ENCODE data around the gene MASP1.
"Not testable (repeated sequence)": the region's sequence is repeated elsewhere in the genome, so short reads cannot be mapped to it uniquely, and the experiment has no call there.

The MASP1 gene

DNA sequence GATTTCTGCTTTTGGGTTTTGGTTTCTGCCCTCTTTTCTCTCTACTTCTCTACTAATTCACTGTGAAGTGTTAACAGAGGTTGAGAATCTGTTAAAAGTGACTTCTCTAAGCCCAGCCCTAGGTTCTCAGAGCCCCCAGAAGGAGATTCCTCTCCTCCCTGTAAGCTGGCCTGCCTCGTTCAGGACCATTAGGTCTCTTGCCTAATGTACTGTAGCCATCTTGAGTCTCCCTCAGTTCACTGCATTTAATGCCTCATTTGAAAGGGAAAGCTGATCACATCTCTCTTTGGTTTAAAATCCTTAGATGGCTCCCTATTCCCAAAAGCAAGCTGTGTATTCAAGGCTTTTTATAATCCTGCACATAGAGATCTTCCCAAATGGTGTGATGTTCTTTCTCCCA is 77.9 kb downstream of the MASP1 start:
- DNase-seq = no peak

DNA sequence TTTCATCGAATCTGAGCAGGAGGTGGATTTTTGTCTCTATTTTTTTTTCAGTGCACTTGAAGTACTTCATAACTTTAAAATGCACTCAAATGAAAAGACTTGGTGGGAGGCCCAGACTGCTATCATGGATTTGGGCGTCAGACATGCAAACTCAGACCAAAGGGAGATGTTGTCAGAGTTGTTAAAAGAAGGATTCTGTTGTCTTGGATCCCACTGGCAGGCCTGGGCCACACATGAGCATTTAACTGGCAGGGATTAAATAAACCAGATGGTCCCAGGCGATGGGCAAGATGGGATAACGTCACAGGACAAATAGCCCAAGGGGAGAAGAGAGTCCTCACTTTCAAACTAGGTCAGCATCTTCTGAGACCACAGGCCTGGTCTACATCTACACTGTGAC is 78.8 kb downstream of the MASP1 start:
- DNase-seq = no peak

DNA sequence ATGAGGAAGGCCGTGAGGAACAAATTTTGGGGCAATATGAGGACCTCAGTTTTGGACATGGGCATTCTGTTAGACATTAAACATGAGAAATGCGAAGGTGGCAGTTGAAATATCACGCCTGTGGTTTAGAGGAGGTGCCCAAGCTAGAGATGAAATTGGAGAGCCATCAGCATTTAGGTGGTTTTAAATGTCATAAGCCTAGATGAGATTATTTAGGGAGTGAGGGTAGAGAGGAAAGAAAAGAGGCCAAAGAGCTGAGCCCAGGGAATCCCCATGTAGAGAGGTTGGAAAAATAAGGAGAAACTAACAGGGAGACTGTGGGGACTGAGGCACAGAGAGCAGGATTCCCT is 79.4 kb downstream of the MASP1 start:
- no peak for DNase-seq

DNA sequence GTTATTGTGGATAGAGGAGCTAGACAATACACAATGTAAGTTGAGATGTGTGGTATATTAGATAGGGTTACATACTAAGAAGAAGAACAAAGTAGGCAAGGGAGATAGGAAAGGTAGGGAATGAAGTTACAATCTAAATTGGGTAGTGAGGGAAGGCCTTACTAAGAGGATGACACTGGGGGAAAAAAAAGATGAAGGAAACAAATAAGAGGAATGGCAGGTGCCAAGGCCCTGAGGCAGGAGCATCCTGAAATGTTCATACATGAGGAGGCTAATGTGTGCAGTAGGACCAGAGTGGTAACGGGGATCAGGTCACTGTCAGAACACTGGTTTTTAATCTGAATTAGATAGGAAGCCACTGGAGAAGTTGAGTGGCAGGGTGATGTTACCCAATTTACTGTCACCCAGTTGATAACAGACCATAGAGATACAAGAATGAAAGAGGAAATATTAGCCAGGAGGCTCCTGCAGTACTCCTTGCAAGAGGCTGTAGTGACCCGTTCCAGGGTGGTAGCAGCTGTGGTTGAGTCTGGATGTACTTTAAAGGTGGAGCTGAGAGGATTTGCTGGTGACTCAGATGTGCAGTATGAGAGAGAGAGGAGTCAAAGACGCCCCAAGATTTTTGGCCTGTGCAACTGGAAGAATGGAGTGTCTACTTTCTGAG is 79.9 kb downstream of the MASP1 start:
- no peak for DNase-seq

DNA sequence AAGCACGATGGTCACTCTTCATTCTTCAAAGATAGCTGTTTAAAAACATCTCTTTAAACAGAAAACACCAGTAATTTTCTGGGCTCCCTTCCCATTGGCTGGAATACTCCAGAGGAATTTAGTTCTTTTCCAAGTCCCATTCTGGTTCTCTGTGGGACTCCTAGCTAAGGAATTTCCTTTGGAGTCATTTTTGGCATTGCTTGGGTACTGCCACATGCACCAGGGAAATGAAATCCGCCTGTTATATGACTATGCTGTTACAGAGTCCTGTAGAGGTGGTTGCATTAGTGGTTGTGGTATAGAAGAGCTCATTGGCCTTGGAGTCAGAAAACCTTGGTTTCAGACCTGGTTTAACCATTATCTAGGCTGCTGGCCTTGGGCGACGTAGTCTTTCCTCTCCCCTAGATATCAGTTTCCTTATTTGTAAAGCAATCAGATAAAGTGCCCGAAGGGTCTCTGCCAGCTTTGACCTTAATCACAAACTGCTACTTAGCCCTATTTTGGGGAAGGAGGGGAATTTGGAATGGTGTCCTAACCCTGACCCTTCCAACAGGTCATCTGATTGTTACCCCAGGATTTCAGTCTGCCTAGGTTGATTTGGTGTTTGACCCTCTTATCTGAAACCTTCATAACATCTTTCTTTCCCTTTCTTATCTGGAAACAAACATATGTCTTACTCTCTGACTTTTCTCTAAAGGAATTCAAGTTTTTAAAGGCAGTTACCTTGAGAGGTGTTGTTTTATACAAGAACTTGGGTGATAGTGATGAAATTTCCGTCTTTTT is 80.8 kb downstream of the MASP1 start:
- no peak for DNase-seq

DNA sequence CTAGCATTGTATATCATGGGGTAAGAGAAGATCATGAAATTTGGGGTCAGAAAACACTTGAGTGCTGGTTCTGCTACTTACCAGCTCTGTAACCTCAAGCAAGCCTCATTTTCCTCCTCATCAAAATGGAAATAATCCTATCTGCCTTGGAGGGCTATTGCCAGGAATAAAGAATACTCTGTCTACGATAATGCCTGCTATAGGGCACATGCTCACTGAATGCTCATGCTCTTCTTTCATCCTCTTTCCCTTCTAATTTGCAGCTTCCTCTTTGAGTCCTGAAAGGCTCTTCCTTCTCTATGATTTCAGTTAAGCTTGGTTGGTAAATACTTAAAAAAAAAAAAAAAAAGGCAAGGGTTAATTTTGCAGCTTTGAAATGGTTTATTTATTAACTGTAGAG is 81.4 kb downstream of the MASP1 start:
- no peak for DNase-seq

DNA sequence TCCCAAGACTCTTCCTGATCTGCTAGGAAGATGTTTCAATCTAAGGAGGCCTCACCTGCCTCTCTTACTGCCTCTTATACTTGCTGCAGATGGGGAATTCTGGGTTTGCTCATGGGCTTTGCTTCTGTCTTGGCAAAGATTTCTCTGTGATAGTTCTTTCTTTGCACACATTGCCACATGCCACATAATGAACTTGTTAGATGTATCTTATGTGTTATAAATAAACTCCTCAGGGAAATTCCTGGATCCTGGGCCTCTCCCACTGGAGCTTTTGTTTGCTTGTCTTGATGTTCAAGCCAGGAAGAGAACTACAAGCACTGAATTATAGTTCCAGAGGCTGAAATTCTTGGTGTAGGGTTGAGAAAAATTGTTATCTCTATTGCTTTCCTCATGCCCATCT is 82.0 kb downstream of the MASP1 start:
- no peak for DNase-seq

DNA sequence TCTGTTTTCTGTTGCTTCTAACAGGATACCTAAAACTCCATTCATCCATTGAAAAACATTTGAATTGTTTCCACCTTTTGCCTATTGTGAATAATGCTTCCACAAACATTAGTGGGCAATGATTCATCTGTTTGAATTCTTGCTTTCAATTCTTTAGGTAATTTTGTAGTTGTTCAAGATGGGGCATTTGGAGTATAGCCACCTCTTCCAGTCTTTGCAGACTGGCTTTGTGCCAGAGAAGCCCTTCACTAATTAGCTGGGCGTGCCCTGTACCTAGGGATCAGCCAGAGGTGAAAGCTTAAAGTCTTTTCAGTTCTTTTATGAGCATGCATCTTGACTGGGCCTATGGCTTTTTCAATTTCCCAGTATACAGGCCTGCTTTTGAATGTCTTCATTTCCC is 83.4 kb downstream of the MASP1 start:
- DNase-seq = no peak

DNA sequence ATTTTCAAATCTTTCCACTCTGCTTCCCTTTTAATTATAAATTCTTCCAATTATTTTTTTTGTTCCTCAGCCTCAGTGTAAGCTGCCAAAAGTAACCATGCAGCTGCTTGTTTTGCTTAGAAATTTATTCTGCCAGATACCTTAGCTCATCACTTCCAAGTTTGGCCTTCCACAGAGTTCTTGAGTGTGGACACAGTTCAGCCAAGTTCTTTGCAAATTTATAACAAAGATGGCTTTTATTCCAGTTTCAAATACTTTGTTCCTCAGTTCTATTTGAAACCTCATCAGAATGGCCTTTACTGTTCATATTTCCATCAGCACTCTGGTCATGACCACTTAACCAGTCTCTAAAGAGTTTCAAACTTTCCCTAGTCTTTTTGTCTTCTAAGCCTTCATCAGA is 83.9 kb downstream of the MASP1 start:
- DNase-seq = no peak

DNA sequence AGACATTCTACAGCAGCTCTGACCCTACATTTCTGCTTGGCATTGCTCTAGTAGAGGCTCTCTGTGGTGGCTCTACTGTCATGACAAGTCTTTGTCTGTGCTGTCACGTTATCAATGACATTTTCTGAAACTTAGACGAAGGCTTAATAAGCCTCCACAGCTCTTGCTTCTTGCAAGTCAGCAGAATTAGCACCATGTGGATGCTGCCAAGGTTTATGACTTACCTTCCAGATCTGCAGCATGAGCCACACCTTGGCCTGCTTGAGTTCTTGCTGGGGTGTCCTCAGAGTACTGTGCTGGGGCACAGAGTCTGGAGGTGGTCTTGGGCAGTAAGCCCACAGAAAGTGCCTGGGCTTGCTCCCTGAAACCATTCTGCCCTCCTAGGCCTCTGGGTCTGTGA is 84.5 kb downstream of the MASP1 start:
- DNase-seq = no peak

DNA sequence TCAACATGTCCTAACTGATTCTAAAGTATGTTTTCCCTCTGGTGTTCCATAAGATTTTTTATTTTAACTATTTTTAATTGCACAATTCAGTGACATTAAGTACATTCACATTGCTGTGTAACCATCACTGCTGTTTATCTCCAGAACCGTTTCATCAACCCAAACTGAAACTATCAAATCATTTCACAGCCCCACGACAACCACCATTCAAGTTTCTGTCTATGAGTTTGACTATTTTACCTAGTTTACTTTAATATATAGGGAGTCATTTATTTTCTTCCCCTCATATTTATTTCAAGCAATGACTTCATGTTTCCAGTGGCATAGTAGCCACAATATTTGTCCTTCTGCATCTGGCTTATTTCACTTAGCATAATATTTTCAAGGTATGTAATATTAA is 85.9 kb downstream of the MASP1 start:
- DNase-seq = no peak

DNA sequence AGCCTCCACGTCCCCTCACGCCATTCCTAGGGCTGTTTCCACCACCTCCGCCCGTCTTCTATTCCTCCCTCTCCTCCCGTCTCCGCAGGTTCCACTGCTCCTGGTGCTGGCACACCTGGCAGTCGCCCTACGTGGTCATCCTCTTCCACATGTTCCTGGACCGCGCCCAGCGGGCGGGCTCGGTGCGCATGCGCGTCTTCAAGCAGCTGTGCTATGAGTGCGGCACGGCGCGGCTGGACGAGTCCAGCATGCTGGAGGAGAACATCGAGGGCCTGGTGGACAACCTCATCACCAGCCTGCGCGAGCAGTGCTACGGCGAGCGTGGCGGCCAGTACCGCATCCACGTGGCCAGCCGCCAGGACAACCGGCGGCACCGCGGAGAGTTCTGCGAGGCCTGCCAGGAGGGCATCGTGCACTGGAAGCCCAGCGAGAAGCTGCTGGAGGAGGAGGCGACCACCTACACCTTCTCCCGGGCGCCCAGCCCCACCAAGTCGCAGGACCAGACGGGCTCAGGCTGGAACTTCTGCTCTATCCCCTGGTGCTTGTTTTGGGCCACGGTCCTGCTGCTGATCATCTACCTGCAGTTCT is 92.0 kb downstream of the MASP1 start:
- DNase-seq = not testable (repeated sequence)

DNA sequence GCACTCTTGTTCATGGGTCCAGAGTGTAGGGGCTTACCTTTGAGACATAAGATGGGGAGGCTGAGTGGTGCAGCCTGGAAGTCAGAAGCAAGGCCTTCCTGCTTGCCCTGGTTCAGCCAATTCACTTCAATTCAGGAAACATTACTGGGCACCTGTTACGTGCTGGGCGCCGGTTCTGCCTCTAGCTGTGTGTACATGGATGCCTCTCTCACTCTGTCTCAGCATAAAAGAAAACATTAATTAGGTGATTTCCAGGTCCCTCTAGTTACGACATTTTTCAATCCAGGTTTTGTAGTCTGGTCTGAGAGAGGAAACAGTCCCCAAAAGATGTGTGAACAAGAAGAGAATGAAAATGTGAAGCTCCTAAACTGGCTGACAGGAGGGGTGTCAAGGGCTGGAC is 93.0 kb downstream of the MASP1 start:
- DNase-seq = no peak

DNA sequence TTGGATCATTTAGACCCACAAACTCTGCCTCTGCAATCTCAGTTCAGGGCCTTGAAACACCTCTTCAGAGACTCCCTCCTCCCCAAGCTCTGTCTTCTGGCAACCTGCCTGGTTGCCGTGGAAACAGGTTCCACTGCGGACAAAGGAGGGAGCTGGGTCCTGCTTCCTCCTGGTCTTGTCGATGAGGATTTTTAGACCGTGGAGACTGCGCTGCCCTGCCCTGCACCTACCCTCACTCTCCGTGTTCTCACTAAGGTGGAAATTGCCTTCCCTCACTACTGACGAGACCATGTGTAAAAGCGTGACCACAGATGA is 94.2 kb downstream of the MASP1 start, which contains the start of gene RTP1:
Gene RTP1 (plus strand): TSS at position 152 of the 315 bp plus-strand sequence. CDS start 30 bp downstream, at position 182.
- no peak for DNase-seq

DNA sequence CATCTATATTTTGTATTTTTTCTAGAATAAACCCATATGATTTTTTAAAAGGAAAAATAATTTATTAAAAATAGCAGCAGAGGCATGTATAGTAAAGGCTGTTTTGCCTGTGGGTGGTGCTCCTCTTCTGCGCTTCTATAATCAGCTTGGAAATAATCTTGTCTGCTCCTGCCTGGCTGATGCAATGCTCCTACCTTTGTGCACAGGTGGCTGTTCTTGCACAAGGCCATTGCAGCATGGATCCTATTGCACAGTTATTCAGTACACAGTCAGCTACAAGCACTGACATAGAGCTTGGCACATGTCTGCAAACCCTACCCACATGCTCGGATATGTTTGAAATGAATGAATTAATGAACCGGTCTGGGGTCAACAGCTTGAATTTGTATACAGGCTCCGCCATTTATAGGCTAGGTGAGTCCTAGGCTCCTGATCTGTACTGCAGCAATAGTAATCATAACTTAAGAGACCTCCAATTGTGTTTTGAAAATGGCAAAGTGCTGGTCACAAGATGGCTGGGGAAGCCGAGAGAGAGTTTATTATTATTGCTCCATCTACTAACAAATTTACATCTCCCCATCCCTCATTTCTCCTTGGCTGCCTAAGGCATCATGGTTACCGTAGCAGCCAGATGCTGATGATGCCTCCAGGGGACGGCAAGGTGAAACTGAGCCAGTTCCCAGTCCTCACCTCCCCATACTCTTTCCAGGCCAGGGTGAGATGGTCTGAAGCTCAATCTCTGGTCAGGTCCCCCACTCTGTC is 94.8 kb downstream of the MASP1 start:
- DNase-seq = no peak

DNA sequence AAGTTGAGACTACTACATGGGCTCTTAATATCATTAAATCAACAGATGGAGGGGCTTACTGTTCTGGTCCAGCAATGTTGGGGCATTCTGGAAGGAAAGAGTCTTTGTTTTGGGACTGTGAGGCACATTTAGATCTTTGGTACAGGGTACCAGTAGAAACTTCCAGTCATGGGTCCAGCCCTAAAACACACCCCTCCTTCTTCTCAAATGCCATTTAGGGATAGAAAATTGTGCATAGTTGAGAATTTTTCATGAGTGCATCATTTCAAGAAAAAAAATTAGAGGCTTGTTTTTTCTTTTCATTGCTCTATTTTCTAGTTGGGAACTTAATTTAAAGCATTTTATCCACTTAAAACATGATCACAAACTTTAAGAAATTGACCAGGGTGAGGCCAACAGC is 98.4 kb downstream of the MASP1 start:
- no peak for DNase-seq

DNA sequence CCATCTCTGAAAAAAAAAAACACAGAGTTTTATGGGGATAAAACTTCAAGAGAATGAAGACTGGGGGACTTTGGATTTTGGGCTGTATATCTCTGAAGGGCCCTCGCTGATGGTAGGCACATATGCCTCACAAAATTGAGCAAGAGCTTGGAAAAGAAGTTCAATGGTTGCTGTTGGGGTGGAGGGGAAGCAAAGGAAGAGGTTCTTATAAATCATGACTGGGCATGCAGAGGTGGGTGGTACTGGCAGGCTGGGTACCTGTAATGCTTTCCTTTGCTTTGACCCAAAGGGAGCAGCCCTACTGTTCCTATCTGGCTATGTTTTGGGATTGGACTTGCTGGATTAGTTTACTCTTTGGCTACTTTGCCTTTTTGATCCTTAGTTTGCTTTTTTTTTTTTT is 100.3 kb downstream of the MASP1 start:
- no peak for DNase-seq

DNA sequence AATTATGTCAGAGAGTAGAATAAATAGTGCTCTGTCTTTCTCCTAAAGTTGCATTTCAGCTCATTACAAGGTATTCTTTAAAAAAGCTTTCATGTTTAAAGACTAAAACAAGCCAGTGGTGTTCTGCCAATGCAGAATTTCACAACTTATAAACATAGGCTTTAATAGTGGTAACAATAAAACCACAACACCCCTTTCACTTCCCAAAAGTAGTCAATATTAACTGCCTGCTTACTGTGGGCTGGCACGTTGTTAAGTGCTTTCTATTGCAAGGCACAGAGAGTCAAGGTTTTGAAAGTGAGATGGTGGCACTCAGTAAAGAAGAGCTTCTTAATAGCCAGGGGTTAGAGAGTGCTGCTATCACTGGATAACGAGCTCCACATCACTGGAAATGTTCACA is 102.6 kb downstream of the MASP1 start:
- DNase-seq = no peak

DNA sequence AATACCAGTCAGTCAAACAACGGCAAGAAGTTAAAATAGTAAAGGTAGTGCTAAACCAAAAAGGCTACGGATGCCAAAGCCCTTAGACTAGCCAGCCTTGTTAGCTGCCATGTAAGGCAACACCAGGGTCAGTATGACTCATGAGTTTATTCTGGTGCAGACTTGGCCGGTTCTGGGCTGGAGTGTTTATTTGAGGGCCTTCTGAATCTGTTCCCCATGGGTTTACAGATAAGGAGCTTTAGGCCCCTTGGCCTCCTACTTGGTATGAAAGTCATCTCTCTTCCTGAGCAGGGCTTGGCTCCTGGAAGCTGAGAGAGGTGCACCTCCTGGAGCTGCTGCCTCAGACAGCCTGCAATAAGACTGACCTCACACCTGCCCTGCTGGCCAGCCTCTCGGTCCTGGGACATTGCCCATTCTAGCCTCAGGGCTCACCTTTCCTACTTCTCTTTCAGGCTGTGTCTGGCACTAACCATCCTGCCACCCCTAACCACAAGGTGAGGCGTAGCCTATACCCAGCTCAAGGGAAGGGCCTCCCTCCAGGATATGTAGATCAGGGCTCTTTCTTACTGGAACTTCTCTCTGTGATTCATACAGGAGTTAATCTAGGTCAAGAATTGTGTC is 104.6 kb downstream of the MASP1 start:
- DNase-seq = no peak

DNA sequence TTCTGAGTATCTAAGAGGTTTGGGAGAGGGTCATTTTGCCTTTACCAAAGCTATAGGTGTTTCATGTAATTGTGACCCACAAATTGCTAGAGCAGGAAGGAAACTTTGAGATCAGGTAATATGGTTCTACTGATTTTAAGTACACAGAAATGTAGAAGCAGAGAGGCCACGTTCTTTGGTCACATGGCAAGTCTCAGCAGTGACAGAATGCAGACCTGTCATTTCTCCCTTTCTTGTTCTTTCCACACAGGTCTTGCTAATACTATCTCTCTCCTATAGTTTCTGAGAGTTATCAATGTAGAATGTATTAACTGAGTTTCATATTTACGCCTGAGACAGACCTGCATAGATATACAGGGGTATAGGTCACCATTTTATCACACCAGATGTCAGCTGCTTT is 105.2 kb downstream of the MASP1 start:
- DNase-seq = no peak

DNA sequence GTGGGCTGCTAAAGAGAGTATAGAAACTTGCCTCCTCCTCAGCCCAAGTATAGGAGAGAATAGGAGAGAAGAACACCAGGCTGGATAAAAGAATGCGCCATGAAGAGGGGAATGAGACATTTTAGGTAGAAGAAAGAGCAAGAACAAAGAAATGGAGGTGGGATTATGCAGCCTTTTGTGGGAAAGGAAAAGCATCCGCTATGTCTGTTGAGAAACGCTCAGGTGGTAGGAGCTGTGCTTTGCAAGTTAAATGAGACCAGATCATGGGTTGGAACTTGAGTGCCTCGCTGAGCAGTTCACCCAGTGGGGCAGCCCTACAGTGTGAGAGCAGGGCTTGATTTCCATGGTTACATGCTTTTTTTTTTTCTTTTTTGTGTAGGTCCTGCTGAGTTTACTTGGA is 105.8 kb downstream of the MASP1 start:
- no peak for DNase-seq

Data from AML-193 (cell line).